ENCODE measurements around the gene DPP6.

The DPP6 gene

GRCh38 chr7:154682003-154682402, 629.8 kb downstream of the DPP6 start:
- DNase-seq = no peak

- DNase-seq = no peak
These were observed 632.7 kb downstream of the DPP6 start for GRCh38 chr7:154684666-154685563.

DNA sequence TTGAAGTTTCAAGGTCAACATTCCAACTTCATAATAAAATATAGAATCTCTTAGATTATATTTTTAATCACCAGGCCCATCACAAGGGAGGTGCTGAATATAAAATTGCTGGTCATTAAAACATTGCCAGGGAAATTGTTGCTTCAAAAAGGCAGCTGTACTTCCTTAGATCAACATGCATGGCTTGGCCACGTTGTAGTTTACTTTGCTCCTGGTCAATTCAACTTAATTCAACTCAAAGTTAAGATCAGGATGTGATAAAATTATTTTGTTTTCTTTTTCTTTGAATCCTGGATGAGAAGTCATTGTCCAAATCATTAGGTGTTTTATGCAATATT, 633.3 kb downstream of the DPP6 start:
- DNase-seq = no peak

GRCh38 chr7:154686305-154686704, 634.1 kb downstream of the DPP6 start:
- no peak for DNase-seq

GRCh38 chr7:154688952-154689351, 636.8 kb downstream of the DPP6 start:
- DNase-seq = no peak

DNA sequence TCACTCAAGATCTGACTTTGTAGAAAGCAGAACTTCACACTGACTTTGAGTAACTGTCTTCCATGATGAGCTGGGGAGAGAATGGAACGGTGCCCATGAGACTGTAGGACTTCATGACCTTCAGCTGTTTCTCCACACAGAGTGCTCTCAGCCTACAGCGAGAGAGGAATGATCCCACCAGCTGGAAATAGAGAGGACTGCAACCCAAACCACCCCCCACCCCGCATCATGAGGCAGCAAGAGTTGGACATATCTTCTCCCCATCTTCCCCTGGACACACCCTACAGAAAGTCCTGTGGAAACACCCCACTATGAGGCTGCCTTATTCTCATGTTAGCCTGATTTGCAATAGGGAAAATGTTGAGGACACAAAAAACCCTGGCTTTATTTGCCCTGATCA, 638.2 kb downstream of the DPP6 start:
- DNase-seq = no peak

DNA sequence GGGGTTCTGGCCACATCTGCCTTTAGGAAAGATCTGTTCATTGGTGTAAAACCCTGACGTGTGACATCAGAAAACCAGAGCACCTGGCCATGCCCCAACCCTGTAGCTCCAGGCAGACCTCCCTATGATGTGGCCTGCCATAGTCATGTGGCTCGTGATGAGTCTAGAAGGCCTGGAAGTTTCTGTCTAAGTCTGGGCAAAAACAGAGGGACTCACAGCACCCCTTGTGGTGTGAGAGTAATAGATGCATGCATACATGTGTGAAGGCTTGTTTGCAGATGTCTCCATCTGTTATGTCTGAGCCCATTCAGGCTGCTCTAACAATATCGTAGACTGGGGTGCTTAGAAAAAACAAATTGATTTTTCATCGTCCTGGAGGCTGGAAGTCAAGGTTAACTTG, 641.5 kb downstream of the DPP6 start:
- no peak for DNase-seq

GRCh38 chr7:154695836-154696235, 643.6 kb downstream of the DPP6 start:
- no peak for DNase-seq

DNA sequence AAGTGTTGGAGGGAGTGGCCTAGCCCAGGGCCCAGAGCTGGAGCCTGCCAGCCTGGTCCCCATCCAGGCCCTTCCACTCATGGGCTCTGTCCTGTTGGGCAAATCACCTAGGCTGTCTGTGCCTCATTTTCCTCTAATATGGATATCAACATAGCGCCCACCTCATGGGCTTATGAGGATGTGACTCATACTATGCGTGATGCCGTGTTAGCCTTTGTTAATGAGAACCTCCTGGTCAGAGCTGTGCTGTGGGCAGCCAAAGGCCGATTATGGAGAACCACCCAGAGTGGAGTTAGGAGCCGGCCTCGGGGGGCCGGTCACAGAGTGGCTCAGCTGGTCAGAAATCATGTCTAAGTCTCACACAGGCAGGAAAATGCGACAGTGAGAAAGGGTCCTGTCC, 644.4 kb downstream of the DPP6 start:
- DNase-seq = no peak

GRCh38 chr7:154698726-154699291, 646.6 kb downstream of the DPP6 start:
- DNase-seq = no peak

- no peak for DNase-seq
These were observed 647.2 kb downstream of the DPP6 start for GRCh38 chr7:154699417-154699816.

- DNase-seq = no peak
These were observed 657.8 kb downstream of the DPP6 start for GRCh38 chr7:154709840-154710520.

- DNase-seq = no peak
These were observed 667.8 kb downstream of the DPP6 start for GRCh38 chr7:154720016-154720415.

- DNase-seq = no peak
These were observed 668.9 kb downstream of the DPP6 start for GRCh38 chr7:154721086-154721485.

GRCh38 chr7:154726368-154726767, 674.2 kb downstream of the DPP6 start:
- no peak for DNase-seq

DNA sequence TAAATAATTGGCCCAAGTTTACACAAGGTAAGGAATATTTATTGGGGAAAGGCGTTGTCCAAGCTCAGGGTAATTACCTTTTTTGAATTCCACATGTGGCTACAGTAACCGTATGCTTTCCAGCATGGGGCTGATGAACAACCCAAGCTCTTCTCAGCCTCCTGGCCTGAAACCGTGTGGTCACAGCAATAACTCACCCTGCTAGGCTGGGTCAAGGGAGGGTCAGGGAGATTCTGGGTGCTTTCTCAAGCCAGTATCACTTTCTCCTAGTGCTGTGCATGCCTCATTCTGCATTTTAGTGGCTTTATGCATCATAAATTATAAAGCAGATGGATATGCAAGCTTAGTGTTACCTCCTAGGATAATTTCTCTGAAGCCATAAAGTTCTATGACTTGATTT, 676.9 kb downstream of the DPP6 start:
- DNase-seq = no peak

DNA sequence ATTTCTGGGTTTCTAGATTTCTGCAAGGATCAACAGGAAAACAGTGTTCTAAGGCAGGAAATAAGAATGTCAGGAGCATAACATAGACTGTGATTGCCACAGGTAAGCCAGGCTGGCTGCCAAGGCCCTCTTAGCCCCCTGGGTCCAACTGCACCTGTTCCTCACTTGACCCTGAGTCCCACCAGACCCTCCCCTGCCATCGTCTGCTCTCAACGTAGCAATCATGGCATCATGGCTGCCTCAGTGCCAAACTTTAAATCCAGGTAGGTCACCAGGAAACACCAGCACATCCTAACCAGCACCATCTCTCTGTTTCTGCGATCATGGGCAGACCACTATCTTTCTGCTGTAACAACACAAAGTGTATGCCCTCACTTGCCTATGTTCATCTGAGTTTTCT, 683.6 kb downstream of the DPP6 start:
- DNase-seq = no peak

DNA sequence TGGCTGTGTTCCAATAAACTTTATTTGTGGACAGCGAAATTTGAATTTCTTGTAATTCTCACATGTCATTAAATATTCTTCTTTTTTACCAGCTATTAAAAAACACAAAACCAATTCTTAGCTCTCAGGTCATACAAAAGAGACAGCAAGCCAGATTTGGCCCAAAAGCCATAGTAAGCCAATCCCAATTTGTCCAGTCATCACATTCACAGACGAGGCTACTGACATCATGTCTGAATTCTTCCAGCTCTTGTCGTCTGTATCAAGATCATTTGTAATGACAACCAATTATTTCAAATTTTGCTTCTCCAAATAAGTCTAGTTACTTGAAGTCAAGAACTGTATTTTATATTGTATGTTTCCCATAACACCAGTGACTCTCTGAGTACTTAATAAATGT, 684.2 kb downstream of the DPP6 start:
- DNase-seq = no peak

GRCh38 chr7:154738216-154738615, 686.0 kb downstream of the DPP6 start:
- DNase-seq = no peak

GRCh38 chr7:154741131-154741530, 688.9 kb downstream of the DPP6 start:
- DNase-seq = no peak

- no peak for DNase-seq
These were observed 691.0 kb downstream of the DPP6 start for GRCh38 chr7:154743206-154743605.

GRCh38 chr7:154744256-154744860, 692.2 kb downstream of the DPP6 start:
- DNase-seq = peak; percentile 70

DNA sequence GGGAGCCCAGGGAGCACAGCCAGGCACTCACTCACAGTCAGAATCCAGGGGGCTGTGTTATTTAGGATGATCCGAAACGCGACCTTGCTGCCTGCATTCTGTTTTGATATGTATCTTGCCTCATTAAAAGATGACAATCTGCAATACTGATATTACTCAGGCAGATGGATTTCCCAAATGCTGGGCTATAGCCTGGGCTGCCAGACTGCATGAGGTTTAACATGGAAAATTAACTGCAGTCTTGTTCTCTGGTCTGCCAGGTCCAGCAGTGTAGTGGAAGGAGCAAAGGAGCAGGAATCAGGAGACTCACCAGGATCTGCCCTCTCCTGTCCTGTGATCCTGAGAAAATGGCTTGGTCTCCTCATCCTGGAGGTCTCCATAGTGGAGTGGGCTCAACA, 692.7 kb downstream of the DPP6 start:
- DNase-seq = no peak

All from right forelimb (tissue), 1 donor.